H9 (cell line): ENCODE measurements around the gene APLP2. TPM values are rescaled to one million over a fixed set of nuclear protein-coding genes. Genes with fewer than 3 reads are reported as not detected.
A peak's percentile ranks its signal among the peaks of the same experiment; 100 is the strongest.

Source experiments
- DNase-seq: peaks from one replicate; pipeline ENCODE4 v3.0.0-alpha.2; 2017
- H2AFZ ChIP-seq: one replicate; pipeline ENCODE4 v1.6.1; 2013; ENCODE audit warnings: mild to moderate bottlenecking, low read length, control low read depth, moderate library complexity
- H2AK5ac ChIP-seq: 2 replicates; pipeline ENCODE4 v1.6.1; 2013; ENCODE audit warnings: low read length, control low read depth, mixed read lengths; ENCODE audit not compliant: insufficient read length
- H2BK120ac ChIP-seq: one replicate; pipeline ENCODE4 v1.6.1; 2013; ENCODE audit warnings: low read depth, mild to moderate bottlenecking, low read length, control low read depth, inconsistent platforms; ENCODE audit not compliant: poor library complexity, severe bottlenecking
- H2BK12ac ChIP-seq: 2 replicates; pipeline ENCODE4 v1.6.1; 2013; ENCODE audit warnings: low read length, control low read depth, mixed read lengths, low read depth; ENCODE audit not compliant: insufficient read length
- H2BK15ac ChIP-seq: 2 replicates; pipeline ENCODE4 v1.6.1; 2013; ENCODE audit warnings: low read depth, low read length, control low read depth
- H2BK20ac ChIP-seq: one replicate; pipeline ENCODE4 v1.6.1; 2013; ENCODE audit warnings: low read depth, mild to moderate bottlenecking, low read length, control low read depth, inconsistent platforms; ENCODE audit not compliant: poor library complexity, severe bottlenecking
- H2BK5ac ChIP-seq: 2 replicates; pipeline ENCODE4 v1.6.1; 2013; ENCODE audit warnings: low read length, control low read depth, mixed read lengths; ENCODE audit not compliant: insufficient read length
- H3K14ac ChIP-seq: 2 replicates; pipeline ENCODE4 v1.6.1; 2013; ENCODE audit warnings: low read length, control low read depth; ENCODE audit not compliant: insufficient read depth
- H3K18ac ChIP-seq: 2 replicates; pipeline ENCODE4 v1.6.1; 2013; ENCODE audit warnings: low read depth, mild to moderate bottlenecking, mixed read lengths, low read length, control low read depth; ENCODE audit not compliant: insufficient read length
- H3K23ac ChIP-seq: 2 replicates; pipeline ENCODE4 v1.6.1; 2013; ENCODE audit warnings: low read length, control low read depth, mixed read lengths, low read depth; ENCODE audit not compliant: insufficient read length
- H3K23me2 ChIP-seq: 2 replicates; pipeline ENCODE4 v1.6.1; 2013; ENCODE audit warnings: low read depth, mild to moderate bottlenecking, mixed read lengths, low read length, control low read depth; ENCODE audit not compliant: insufficient read length, poor library complexity, severe bottlenecking
- H3K27ac ChIP-seq: 2 replicates; pipeline ENCODE4 v1.5.1; 2013; ENCODE audit warnings: low read length, control low read depth, mixed read lengths, low read depth; ENCODE audit not compliant: insufficient read length
- H3K27me3 ChIP-seq: 2 replicates; pipeline ENCODE4 v1.6.1; 2013; ENCODE audit warnings: low read length, control low read depth, inconsistent platforms; ENCODE audit not compliant: insufficient read depth
- H3K4ac ChIP-seq: 2 replicates; pipeline ENCODE4 v1.6.1; 2013; ENCODE audit warnings: low read depth, mild to moderate bottlenecking, control low read depth, inconsistent platforms, low read length, moderate library complexity
- H3K4me1 ChIP-seq: 2 replicates; pipeline ENCODE4 v1.6.1; 2013; ENCODE audit warnings: low read length, control low read depth, inconsistent platforms; ENCODE audit not compliant: insufficient read depth
- H3K4me2 ChIP-seq: 2 replicates; pipeline ENCODE4 v1.6.1; 2013; ENCODE audit warnings: low read length, control low read depth, mixed read lengths; ENCODE audit not compliant: insufficient read length, insufficient read depth
- H3K56ac ChIP-seq: 2 replicates; pipeline ENCODE4 v1.6.1; 2013; ENCODE audit warnings: low read depth, mild to moderate bottlenecking, mixed read lengths, low read length, control low read depth; ENCODE audit not compliant: insufficient read length
- H3K79me1 ChIP-seq: 2 replicates; pipeline ENCODE4 v1.6.1; 2013; ENCODE audit warnings: low read depth, mild to moderate bottlenecking, moderate library complexity, low read length, control low read depth, inconsistent platforms; ENCODE audit not compliant: insufficient read depth, poor library complexity, severe bottlenecking
- H3K79me2 ChIP-seq: 2 replicates; pipeline ENCODE4 v1.6.1; 2013; ENCODE audit warnings: low read length, control low read depth, inconsistent platforms; ENCODE audit not compliant: insufficient read depth
- H3K9ac ChIP-seq: 2 replicates; pipeline ENCODE4 v1.6.1; 2013; ENCODE audit warnings: low read length, control low read depth, mixed read lengths; ENCODE audit not compliant: insufficient read length; ENCODE audit errors: extremely low read depth
- H3K9me3 ChIP-seq: one replicate; pipeline ENCODE4 v1.6.1; 2013; ENCODE audit warnings: low read depth, low read length, inconsistent platforms; ENCODE audit not compliant: control insufficient read depth
- H3T11ph ChIP-seq: one replicate; pipeline ENCODE4 v1.6.1; 2013; ENCODE audit warnings: mild to moderate bottlenecking, low read length, control low read depth, inconsistent platforms
- H4K20me1 ChIP-seq: one replicate; pipeline ENCODE4 v1.6.1; 2013; ENCODE audit not compliant: control insufficient read depth, insufficient read length, insufficient read depth
- H4K5ac ChIP-seq: 2 replicates; pipeline ENCODE4 v1.6.1; 2013; ENCODE audit warnings: low read depth, mild to moderate bottlenecking, mixed read lengths, low read length, control low read depth; ENCODE audit not compliant: insufficient read length
- H4K8ac ChIP-seq: replicated peaks from 2 replicates; pipeline ENCODE4 v1.6.1; 2013; ENCODE audit warnings: low read length, control low read depth, mixed read lengths, low read depth; ENCODE audit not compliant: insufficient read length
- H4K91ac ChIP-seq: 2 replicates; pipeline ENCODE4 v1.6.1; 2013; ENCODE audit warnings: low read depth, mild to moderate bottlenecking, moderate library complexity, mixed read lengths, low read length, control low read depth; ENCODE audit not compliant: insufficient read length
- H3K27ac Mint-ChIP-seq, 3 experiments: 2 replicates in 2 of 3; 3 replicates in 1 of 3; pipeline ENCODE4 v1.8.0; 2020 to 2021; ENCODE audit warnings: mixed read lengths in 3 of 3, mild to moderate bottlenecking in 1 of 3, moderate library complexity in 1 of 3
- H3K27me3 Mint-ChIP-seq: 2 replicates; pipeline ENCODE4 v1.8.0; 2021; ENCODE audit warnings: low read depth, mild to moderate bottlenecking, moderate library complexity, mixed read lengths
- H3K36me3 Mint-ChIP-seq, 3 experiments: 2 replicates in 2 of 3; 3 replicates in 1 of 3; pipeline ENCODE4 v1.8.0; 2020 to 2021; ENCODE audit warnings: low read depth in 3 of 3, mixed read lengths in 3 of 3; ENCODE audit not compliant: insufficient read depth in 1 of 3
- H3K4me1 Mint-ChIP-seq, 2 experiments: 2 replicates each; pipeline ENCODE4 v1.8.0; 2020; ENCODE audit warnings: mixed read lengths in 2 of 2
- H3K4me3 Mint-ChIP-seq, 2 experiments: 2 replicates in 1 of 2; 3 replicates in 1 of 2; pipeline ENCODE4 v1.8.0; 2020 to 2021; ENCODE audit warnings: mild to moderate bottlenecking in 2 of 2, mixed read lengths in 2 of 2, moderate library complexity in 1 of 2
- H3K9me3 Mint-ChIP-seq, 2 experiments: 2 replicates in 1 of 2; 3 replicates in 1 of 2; pipeline ENCODE4 v1.8.0; 2020; ENCODE audit warnings: mild to moderate bottlenecking in 2 of 2, mixed read lengths in 2 of 2, moderate library complexity in 1 of 2
- WGBS: extraction: QIAGEN DNeasy Blood & Tissue Kit; methylation state at CpG from one replicate; pipeline ENCODE4 v1.1.7; 2013; ENCODE audit warnings: missing lambda C conversion rate, low lambda C conversion rate, mixed read lengths; ENCODE audit not compliant: insufficient read length; ENCODE audit errors: extremely low coverage; 5-methylcytosine and 5-hydroxymethylcytosine counted together
- total RNA-seq: library from RNA; stranded (reverse); gene quantifications from 2 replicates; pipeline ENCODE4 v1.2.1, GENCODE V29; 2021
- TF ChIP-seq, protein P1 (sequence below): fragments of 200-600 bp; sonication (generic); conservative IDR thresholded peaks from 3 replicates; pipeline ENCODE4 v1.8.0; 2021; ENCODE audit warnings: antibody characterized with exemption, mild to moderate bottlenecking

Gene APLP2
- total RNA-seq, 1 experiment from 2014 or later: 328 TPM

DNA sequence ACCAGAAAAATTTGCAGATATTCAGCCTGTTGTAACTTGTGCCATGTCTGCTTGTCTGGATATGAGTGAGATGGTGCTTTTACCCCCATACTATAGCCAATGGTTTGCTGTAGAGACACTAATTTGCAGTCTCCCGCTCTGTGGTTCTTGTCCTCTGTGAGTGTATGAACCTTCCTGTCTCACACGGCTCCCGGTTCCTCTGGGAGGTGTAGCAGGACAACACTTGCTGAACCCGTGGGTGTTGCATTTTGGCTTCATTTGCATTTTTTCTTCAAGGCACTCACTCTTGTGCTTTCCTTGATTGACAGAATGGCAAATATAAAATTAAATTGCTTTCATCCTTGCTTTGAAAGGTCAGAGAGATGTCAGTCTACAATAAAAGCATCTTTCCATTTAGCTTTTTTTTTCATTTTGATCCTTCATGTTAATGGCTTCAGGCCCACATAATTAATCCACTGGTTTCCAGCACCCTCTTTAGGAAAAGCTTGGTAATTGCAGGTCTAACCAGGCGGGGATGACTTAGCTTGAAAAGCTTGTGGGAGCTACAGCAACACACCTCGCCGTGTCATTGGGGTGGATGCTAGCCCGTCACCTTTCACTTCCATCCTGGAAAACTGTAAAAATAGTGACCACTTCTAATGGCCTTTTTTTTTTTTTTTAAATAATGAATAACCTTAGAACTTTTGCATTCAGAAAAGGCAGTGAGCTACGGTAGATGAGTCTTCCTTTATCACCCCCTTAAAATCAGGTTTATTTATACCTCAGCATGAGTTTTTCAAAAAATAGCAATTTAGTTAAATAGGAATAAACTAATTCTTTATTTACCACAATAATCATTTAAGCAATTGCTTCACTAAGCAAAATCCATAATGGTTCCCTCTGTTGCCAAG is 62.5 kb downstream of the APLP2 start:
- Histone ChIP-seq H2BK20ac (no peak overlapping the region), H3K9ac (no peak overlapping the region), H3K23me2 (no peaks in the 10 kb centered on the region), H3K56ac (no peak overlapping the region), H2BK15ac (no peak overlapping the region), H3K4me2 (no peak overlapping the region), H4K5ac (no peak overlapping the region), H3K18ac (no peak overlapping the region), H3T11ph (no peak overlapping the region), H4K91ac (no peak overlapping the region), H2BK120ac (no peak overlapping the region), H3K9me3 (peaks cover 6% of the 10 kb centered on the region), H3K27ac (no peak overlapping the region), H2BK5ac (no peak overlapping the region), H4K20me1 (no peaks in the 10 kb centered on the region), H2BK12ac (no peak overlapping the region), H3K4me1 (no peaks in the 10 kb centered on the region), H4K8ac (no peak overlapping the region), H2AFZ (no peak overlapping the region), H2AK5ac (no peak overlapping the region), H3K27me3 (no peaks in the 10 kb centered on the region), H3K79me1 (no peaks in the 10 kb centered on the region), H3K14ac (no peak overlapping the region), H3K23ac (no peak overlapping the region), H3K4ac (no peak overlapping the region), H3K79me2 (no peaks in the 10 kb centered on the region)
- Mint-ChIP-seq H3K27me3 (no peaks in the 10 kb centered on the region), H3K36me3 (peaks cover 91 to 97% (median 97%) of the 10 kb centered on the region in 3 experiments), H3K4me1 (no peaks in the 10 kb centered on the region), H3K27ac (peak overlapping the region in 1 of 3 experiments; percentile 8; a peak in 2 of 7 replicates), H3K9me3 (peaks cover 15 to 20% of the 10 kb centered on the region in 2 experiments), H3K4me3 (no peak overlapping the region)
- no CpG with 5 or more reads among the region's 9 CpGs for WGBS
- TF ChIP-seq, protein P1, sequence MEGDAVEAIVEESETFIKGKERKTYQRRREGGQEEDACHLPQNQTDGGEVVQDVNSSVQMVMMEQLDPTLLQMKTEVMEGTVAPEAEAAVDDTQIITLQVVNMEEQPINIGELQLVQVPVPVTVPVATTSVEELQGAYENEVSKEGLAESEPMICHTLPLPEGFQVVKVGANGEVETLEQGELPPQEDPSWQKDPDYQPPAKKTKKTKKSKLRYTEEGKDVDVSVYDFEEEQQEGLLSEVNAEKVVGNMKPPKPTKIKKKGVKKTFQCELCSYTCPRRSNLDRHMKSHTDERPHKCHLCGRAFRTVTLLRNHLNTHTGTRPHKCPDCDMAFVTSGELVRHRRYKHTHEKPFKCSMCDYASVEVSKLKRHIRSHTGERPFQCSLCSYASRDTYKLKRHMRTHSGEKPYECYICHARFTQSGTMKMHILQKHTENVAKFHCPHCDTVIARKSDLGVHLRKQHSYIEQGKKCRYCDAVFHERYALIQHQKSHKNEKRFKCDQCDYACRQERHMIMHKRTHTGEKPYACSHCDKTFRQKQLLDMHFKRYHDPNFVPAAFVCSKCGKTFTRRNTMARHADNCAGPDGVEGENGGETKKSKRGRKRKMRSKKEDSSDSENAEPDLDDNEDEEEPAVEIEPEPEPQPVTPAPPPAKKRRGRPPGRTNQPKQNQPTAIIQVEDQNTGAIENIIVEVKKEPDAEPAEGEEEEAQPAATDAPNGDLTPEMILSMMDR: peak; percentile 81
- DNase-seq: peak; percentile 67
